Fibroblast of lung (primary cell): ENCODE data around the gene CYP19A1. TPM values are rescaled to one million over a fixed set of nuclear protein-coding genes. Genes with fewer than 3 reads are reported as not detected.

ENCODE experiments used
- DNase-seq, 2 donors: peaks; one replicate each; pipeline versions ENCODE4 v3.0.0 to v3.0.0-alpha.2; 2010; ENCODE audit warnings: low read depth in 2 of 2
- H2AFZ ChIP-seq: 2 replicates; pipeline ENCODE4 v1.5.1; 2012; ENCODE audit warnings: low read length, control low read depth, inconsistent platforms
- H3K27ac ChIP-seq: 2 replicates; pipeline ENCODE4 v1.5.1; 2011; ENCODE audit warnings: low read length, control low read depth; ENCODE audit not compliant: insufficient read depth
- H3K27me3 ChIP-seq: 2 replicates; pipeline ENCODE4 v1.5.1; 2011; ENCODE audit warnings: mild to moderate bottlenecking, low read length; ENCODE audit not compliant: control insufficient read depth, insufficient read depth
- H3K36me3 ChIP-seq: 2 replicates; pipeline ENCODE4 v1.5.1; 2011; ENCODE audit warnings: low read length; ENCODE audit not compliant: control insufficient read depth, insufficient read depth
- H3K4me1 ChIP-seq: 2 replicates; pipeline ENCODE4 v1.5.1; 2011; ENCODE audit warnings: low read length; ENCODE audit not compliant: control insufficient read depth, insufficient read depth; ENCODE audit errors: extremely low read depth
- H3K4me2 ChIP-seq: 2 replicates; pipeline ENCODE4 v1.5.1; 2011; ENCODE audit warnings: low read length, control low read depth; ENCODE audit not compliant: insufficient read depth; ENCODE audit errors: extremely low read depth
- H3K4me3 ChIP-seq, 4 experiments: fragments of 200-600 bp in 1 of 4; sonication (generic) in 1 of 4; replicated peaks in 1 of 4; 2 replicates each; pipeline ENCODE4 v1.5.1; 2011 to 2016; ENCODE audit warnings: low read length in 4 of 4, low read depth in 3 of 4, mild to moderate bottlenecking in 3 of 4, control low read depth in 2 of 4, inconsistent platforms in 1 of 4, mixed read lengths in 1 of 4; ENCODE audit not compliant: insufficient read depth in 1 of 4; ENCODE audit errors: control extremely low read depth in 1 of 4
- H3K79me2 ChIP-seq: 2 replicates; pipeline ENCODE4 v1.5.1; 2012; ENCODE audit warnings: mild to moderate bottlenecking, low read length, inconsistent platforms; ENCODE audit not compliant: control insufficient read depth, insufficient read depth
- H3K9ac ChIP-seq: 2 replicates; pipeline ENCODE4 v1.5.1; 2011; ENCODE audit warnings: mild to moderate bottlenecking, low read length, control low read depth; ENCODE audit not compliant: insufficient read depth
- H3K9me3 ChIP-seq: 2 replicates; pipeline ENCODE4 v1.5.1; 2012; ENCODE audit warnings: low read depth, low read length; ENCODE audit not compliant: control insufficient read depth, insufficient read depth
- H4K20me1 ChIP-seq: 2 replicates; pipeline ENCODE4 v1.5.1; 2011; ENCODE audit warnings: low read length; ENCODE audit not compliant: control insufficient read depth, insufficient read depth; ENCODE audit errors: extremely low read depth
- EZH2 ChIP-seq: IDR thresholded peaks from 2 replicates; pipeline ENCODE4 v1.5.1; 2012; ENCODE audit warnings: low read length, control low read depth, mild to moderate bottlenecking; ENCODE audit errors: missing control alignments
- polyA plus RNA-seq, 2 donors: library from polyadenylated mRNA; depleted of rRNA in 1 of 2; stranded (reverse) in 1 of 2; unstranded in 1 of 2; fragments of >200 nt; gene quantifications; 2 replicates each; pipeline ENCODE4 v1.2.1, GENCODE V29; 2011 to 2012; ENCODE audit warnings: missing spikeins in 1 of 2
- total RNA-seq: library from RNA; depleted of rRNA; stranded (reverse); fragments of >200 nt; gene quantifications from 2 replicates; pipeline ENCODE4 v1.2.1, GENCODE V29; 2014
- TF ChIP-seq, protein P1 (sequence below), 2 donors: IDR thresholded peaks in 1 of 2; conservative IDR thresholded peaks in 1 of 2; 1 replicate in 1 of 2; 2 replicates in 1 of 2; pipeline ENCODE4 v1.5.1; 2011 to 2012; ENCODE audit warnings: low read length in 2 of 2, control low read depth in 1 of 2, inconsistent platforms in 1 of 2, low read depth in 1 of 2, mild to moderate bottlenecking in 1 of 2

Gene CYP19A1
- total and polyA plus RNA-seq, 2 donors (not counting 1 experiment from before 2014, with no cell fraction given): 0.16 to 2.3 TPM

DNA sequence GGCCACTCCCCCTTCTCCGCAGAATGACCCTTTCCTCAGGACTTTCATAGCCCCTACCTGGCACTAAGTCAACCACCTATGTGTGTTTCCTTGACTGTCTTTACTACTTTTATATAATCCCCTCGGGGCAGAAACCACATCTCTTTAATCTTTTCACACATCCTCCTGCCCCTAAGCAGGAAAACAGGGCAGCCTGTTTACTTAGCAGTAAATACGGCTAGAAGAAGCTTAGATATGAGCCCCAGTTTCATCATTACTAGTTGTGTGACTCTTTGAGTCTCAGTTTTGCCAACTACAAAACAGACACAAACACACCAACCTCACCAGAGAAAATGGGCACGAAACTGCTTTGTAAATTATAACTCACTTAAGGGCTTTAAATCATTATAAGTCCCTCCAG is 98.3 kb downstream of the CYP19A1 start:
- no peak overlapping the region for H2AFZ ChIP-seq
- TF ChIP-seq EZH2: no peak
- TF ChIP-seq, protein P1, sequence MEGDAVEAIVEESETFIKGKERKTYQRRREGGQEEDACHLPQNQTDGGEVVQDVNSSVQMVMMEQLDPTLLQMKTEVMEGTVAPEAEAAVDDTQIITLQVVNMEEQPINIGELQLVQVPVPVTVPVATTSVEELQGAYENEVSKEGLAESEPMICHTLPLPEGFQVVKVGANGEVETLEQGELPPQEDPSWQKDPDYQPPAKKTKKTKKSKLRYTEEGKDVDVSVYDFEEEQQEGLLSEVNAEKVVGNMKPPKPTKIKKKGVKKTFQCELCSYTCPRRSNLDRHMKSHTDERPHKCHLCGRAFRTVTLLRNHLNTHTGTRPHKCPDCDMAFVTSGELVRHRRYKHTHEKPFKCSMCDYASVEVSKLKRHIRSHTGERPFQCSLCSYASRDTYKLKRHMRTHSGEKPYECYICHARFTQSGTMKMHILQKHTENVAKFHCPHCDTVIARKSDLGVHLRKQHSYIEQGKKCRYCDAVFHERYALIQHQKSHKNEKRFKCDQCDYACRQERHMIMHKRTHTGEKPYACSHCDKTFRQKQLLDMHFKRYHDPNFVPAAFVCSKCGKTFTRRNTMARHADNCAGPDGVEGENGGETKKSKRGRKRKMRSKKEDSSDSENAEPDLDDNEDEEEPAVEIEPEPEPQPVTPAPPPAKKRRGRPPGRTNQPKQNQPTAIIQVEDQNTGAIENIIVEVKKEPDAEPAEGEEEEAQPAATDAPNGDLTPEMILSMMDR (conservative IDR thresholded peaks at IDR 0.05 in 1 of 2, IDR thresholded peaks at IDR 0.05 in 1 of 2; ENCODE audit: low read depth in 1 of 2, low read length in 2 of 2): no peak
- no peaks in the 10 kb centered on the region for H3K36me3 ChIP-seq
- no peaks in the 10 kb centered on the region for H3K79me2 ChIP-seq
- H3K4me2 ChIP-seq: no peak overlapping the region
- H3K27ac ChIP-seq: no peak overlapping the region
- H3K9ac ChIP-seq: no peak overlapping the region
- no peak overlapping the region for H3K4me3 ChIP-seq
- no peaks in the 10 kb centered on the region for H3K9me3 ChIP-seq
- no peaks in the 10 kb centered on the region for H3K4me1 ChIP-seq
- H3K27me3 ChIP-seq: peaks cover 2% of the 10 kb centered on the region
- H4K20me1 ChIP-seq: no peaks in the 10 kb centered on the region
- DNase-seq: no peak

DNA sequence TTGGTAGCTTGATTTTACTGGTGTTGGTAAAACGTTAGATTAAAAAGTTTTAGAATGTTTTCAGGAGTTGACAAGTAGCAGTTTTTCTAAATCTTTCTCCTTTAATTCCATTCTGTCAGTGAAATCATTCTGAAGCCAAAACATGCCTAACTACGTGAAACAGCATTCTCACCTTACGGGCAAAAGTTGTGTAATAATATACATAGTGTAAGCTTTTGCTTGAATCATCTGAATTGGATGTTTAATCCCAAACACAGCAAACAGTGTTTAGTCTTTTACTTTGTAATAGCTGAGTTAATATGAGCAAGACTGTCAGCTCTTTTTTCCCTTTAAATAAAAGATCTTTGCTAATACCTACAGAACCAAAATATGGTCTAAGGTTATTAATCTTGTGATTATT is 100.6 kb downstream of the CYP19A1 start:
- Histone ChIP-seq H3K27ac (no peak overlapping the region), H3K27me3 (peaks cover 2% of the 10 kb centered on the region), H3K79me2 (no peaks in the 10 kb centered on the region), H2AFZ (no peak overlapping the region), H3K9me3 (no peaks in the 10 kb centered on the region), H3K36me3 (no peaks in the 10 kb centered on the region), H4K20me1 (no peaks in the 10 kb centered on the region), H3K4me1 (no peaks in the 10 kb centered on the region), H3K9ac (no peak overlapping the region), H3K4me2 (no peak overlapping the region), H3K4me3 (no peak overlapping the region)
- TF ChIP-seq, protein P1 (conservative IDR thresholded peaks at IDR 0.05 in 1 of 2, IDR thresholded peaks at IDR 0.05 in 1 of 2; ENCODE audit: low read depth in 1 of 2, low read length in 2 of 2): no peak
- TF ChIP-seq EZH2: no peak
- DNase-seq: no peak

DNA sequence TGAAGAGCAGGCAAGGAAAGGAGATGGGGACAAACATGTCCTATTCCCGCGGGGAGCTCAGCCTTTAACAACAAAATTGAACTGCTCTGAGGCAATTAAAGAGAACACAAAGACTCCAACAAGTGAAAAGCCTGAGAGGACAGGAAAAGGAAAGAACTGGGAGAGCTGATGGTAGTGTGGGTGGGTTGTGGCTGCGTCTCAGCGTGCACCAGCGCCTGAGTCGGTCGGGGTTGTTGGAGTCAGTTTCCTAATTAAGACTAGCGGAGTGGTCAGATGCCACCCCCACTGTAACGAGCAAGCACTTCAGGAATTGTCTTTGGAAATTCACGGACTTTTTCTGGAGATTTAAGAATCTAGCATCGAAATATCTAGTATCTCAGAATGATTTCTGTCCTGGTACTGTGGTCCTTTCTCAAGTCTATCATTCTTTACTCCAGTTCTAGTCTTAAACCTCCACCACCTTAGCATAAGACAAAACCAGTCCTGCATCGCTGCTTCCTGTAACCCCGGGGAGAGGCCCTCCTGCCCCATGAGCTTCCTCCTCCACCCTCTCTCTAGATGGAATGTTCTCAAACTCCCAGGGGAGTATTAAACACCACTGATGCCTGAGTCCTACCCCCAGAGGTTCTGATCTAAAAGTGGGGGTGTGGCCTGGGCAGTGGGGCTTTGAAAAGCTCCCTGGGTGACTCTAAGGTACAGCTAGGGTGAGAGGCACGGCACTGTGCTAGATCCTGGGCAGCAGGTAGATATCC is 104.0 kb downstream of the CYP19A1 start:
- H3K4me1 ChIP-seq: no peaks in the 10 kb centered on the region
- no peak overlapping the region for H3K9ac ChIP-seq
- no peaks in the 10 kb centered on the region for H3K36me3 ChIP-seq
- no peaks in the 10 kb centered on the region for H3K27me3 ChIP-seq
- H4K20me1 ChIP-seq: no peaks in the 10 kb centered on the region
- DNase-seq: no peak
- no peak overlapping the region for H3K4me3 ChIP-seq
- H3K9me3 ChIP-seq: no peaks in the 10 kb centered on the region
- no peak overlapping the region for H3K27ac ChIP-seq
- no peaks in the 10 kb centered on the region for H3K79me2 ChIP-seq
- TF ChIP-seq, protein P1 (conservative IDR thresholded peaks at IDR 0.05 in 1 of 2, IDR thresholded peaks at IDR 0.05 in 1 of 2; ENCODE audit: low read depth in 1 of 2, low read length in 2 of 2): no peak
- TF ChIP-seq EZH2: no peak
- no peak overlapping the region for H2AFZ ChIP-seq
- H3K4me2 ChIP-seq: no peak overlapping the region
